HEK293 (cell line): Measurements from ENCODE around the gene CPAMD8.

Experiments used
- PATZ1 ChIP-seq: fragments of 450-650 bp; formaldehyde crosslinking; IDR thresholded peaks from 2 replicates; pipeline ENCODE4 v1.5.1; 2016; ENCODE audit warnings: missing biosample characterization, missing genetic modification characterization
- PRDM6 ChIP-seq: fragments of 450-650 bp; formaldehyde crosslinking; IDR thresholded peaks from 2 replicates; pipeline ENCODE4 v1.5.1; 2017; ENCODE audit warnings: missing biosample characterization, missing genetic modification characterization
- TCF7L2 ChIP-seq: IDR thresholded peaks from 2 replicates; pipeline ENCODE4 v1.6.1; 2011; ENCODE audit warnings: low read depth, mild to moderate bottlenecking, inconsistent platforms, low read length, moderate library complexity, borderline replicate concordance
- YY1 ChIP-seq: fragments of 450-650 bp; formaldehyde crosslinking; IDR thresholded peaks from 2 replicates; pipeline ENCODE4 v1.5.1; 2018; ENCODE audit warnings: missing biosample characterization, missing genetic modification characterization
- ZBTB20 ChIP-seq: fragments of 450-650 bp; formaldehyde crosslinking; IDR thresholded peaks from 2 replicates; pipeline ENCODE4 v1.5.1; 2016; ENCODE audit warnings: missing biosample characterization, missing genetic modification characterization
- ZNF132 ChIP-seq: fragments of 450-650 bp; formaldehyde crosslinking; IDR thresholded peaks from 2 replicates; pipeline ENCODE4 v1.5.1; 2017; ENCODE audit warnings: missing biosample characterization, missing genetic modification characterization, borderline replicate concordance
- ZNF174 ChIP-seq: fragments of 450-650 bp; formaldehyde crosslinking; IDR thresholded peaks from 2 replicates; pipeline ENCODE4 v1.5.0; 2017; ENCODE audit warnings: missing biosample characterization, mild to moderate bottlenecking, missing genetic modification characterization
- ZNF184 ChIP-seq: fragments of 450-650 bp; IDR thresholded peaks from 2 replicates; pipeline ENCODE4 v1.5.1; 2018; ENCODE audit warnings: missing biosample characterization, mild to moderate bottlenecking, missing genetic modification characterization
- ZNF529 ChIP-seq: fragments of 450-650 bp; formaldehyde crosslinking; IDR thresholded peaks from 2 replicates; pipeline ENCODE4 v1.5.1; 2017; ENCODE audit warnings: missing genetic modification characterization, missing biosample characterization; ENCODE audit not compliant: insufficient replicate concordance
- TF ChIP-seq, protein P1 (sequence below): fragments of 450-650 bp; formaldehyde crosslinking; IDR thresholded peaks from 2 replicates; pipeline ENCODE4 v1.5.1; 2016; ENCODE audit warnings: missing biosample characterization, missing genetic modification characterization
- TF ChIP-seq, protein P2 (sequence below): fragments of 450-650 bp; formaldehyde crosslinking; conservative IDR thresholded peaks from 2 replicates; pipeline ENCODE4 v1.5.1; 2016; ENCODE audit warnings: low read depth, missing biosample characterization, missing genetic modification characterization

GRCh38 chr19:16897856-16898161, 128.8 kb downstream of the CPAMD8 start:
- TF ChIP-seq TCF7L2 (no peak), ZNF184 (tag by site-specific recombination) (no peak), ZNF132 (tag by site-specific recombination) (no peak), ZNF174 (no peak), ZNF529 (tag by site-specific recombination) (no peak), PRDM6 (no peak), PATZ1 (tag by site-specific recombination) (no peak), ZBTB20 (no peak; the same call in 1 of the 2 replicates), YY1 (tag by site-specific recombination) (no peak)
- TF ChIP-seq, protein P1, sequence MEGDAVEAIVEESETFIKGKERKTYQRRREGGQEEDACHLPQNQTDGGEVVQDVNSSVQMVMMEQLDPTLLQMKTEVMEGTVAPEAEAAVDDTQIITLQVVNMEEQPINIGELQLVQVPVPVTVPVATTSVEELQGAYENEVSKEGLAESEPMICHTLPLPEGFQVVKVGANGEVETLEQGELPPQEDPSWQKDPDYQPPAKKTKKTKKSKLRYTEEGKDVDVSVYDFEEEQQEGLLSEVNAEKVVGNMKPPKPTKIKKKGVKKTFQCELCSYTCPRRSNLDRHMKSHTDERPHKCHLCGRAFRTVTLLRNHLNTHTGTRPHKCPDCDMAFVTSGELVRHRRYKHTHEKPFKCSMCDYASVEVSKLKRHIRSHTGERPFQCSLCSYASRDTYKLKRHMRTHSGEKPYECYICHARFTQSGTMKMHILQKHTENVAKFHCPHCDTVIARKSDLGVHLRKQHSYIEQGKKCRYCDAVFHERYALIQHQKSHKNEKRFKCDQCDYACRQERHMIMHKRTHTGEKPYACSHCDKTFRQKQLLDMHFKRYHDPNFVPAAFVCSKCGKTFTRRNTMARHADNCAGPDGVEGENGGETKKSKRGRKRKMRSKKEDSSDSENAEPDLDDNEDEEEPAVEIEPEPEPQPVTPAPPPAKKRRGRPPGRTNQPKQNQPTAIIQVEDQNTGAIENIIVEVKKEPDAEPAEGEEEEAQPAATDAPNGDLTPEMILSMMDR (tag by site-specific recombination): no peak
- TF ChIP-seq, protein P2, sequence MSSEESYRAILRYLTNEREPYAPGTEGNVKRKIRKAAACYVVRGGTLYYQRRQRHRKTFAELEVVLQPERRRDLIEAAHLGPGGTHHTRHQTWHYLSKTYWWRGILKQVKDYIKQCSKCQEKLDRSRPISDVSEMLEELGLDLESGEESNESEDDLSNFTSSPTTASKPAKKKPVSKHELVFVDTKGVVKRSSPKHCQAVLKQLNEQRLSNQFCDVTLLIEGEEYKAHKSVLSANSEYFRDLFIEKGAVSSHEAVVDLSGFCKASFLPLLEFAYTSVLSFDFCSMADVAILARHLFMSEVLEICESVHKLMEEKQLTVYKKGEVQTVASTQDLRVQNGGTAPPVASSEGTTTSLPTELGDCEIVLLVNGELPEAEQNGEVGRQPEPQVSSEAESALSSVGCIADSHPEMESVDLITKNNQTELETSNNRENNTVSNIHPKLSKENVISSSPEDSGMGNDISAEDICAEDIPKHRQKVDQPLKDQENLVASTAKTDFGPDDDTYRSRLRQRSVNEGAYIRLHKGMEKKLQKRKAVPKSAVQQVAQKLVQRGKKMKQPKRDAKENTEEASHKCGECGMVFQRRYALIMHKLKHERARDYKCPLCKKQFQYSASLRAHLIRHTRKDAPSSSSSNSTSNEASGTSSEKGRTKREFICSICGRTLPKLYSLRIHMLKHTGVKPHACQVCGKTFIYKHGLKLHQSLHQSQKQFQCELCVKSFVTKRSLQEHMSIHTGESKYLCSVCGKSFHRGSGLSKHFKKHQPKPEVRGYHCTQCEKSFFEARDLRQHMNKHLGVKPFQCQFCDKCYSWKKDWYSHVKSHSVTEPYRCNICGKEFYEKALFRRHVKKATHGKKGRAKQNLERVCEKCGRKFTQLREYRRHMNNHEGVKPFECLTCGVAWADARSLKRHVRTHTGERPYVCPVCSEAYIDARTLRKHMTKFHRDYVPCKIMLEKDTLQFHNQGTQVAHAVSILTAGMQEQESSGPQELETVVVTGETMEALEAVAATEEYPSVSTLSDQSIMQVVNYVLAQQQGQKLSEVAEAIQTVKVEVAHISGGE (tag by site-specific recombination): no peak
